Measurements from ENCODE around the gene RPL35.

Gene RPL35

GRCh38 chr9:124814164-124814535, 47.6 kb downstream of the RPL35 start:
- no peak for DNase-seq

GRCh38 chr9:124813501-124814163, 48.1 kb downstream of the RPL35 start:
- DNase-seq: no peak

- DNase-seq: no peak
Observed at GRCh38 chr9:124813041-124813440, 48.7 kb downstream of the RPL35 start.

GRCh38 chr9:124812441-124812876, 49.3 kb downstream of the RPL35 start:
- no peak for DNase-seq

GRCh38 chr9:124810663-124811355, 50.9 kb downstream of the RPL35 start:
- DNase-seq: no peak

GRCh38 chr9:124809741-124810500, 51.8 kb downstream of the RPL35 start:
- no peak for DNase-seq

GRCh38 chr9:124809211-124809610, 52.5 kb downstream of the RPL35 start:
- no peak for DNase-seq

GRCh38 chr9:124808246-124808956, 53.4 kb downstream of the RPL35 start:
- no peak for DNase-seq

Data from NCI-H1105 treated with DMSO at 0.1 percent for 48 hours (cell line).